Neural cell (in vitro differentiated cells): ENCODE results near the gene SDF2L1. TPM values are rescaled to one million over a fixed set of nuclear protein-coding genes. Genes with fewer than 3 reads are reported as not detected.

Experiments used
- H2AFZ ChIP-seq: fragments of 200-600, 300-800 bp; sonication (generic), shearing (Covaris generic); 2 replicates; pipeline ENCODE4 v1.6.0; 2014; ENCODE audit warnings: low read depth, mild to moderate bottlenecking, antibody characterized with exemption, low read length, moderate library complexity
- H3F3A ChIP-seq: fragments of 200-600 bp; shearing (Covaris generic); 2 replicates; pipeline ENCODE4 v1.6.1; 2016; ENCODE audit warnings: mild to moderate bottlenecking, moderate library complexity, mixed read lengths, antibody characterized with exemption, low read length; ENCODE audit not compliant: insufficient read depth, poor library complexity, severe bottlenecking
- H3K27ac ChIP-seq: fragments of 200-600, 300-800 bp; sonication (generic), shearing (Covaris generic); 2 replicates; pipeline ENCODE4 v1.5.1; 2014; ENCODE audit warnings: mild to moderate bottlenecking, low read length, moderate library complexity
- H3K27me3 ChIP-seq: fragments of 300-800, 200-600 bp; sonication (generic), shearing (Covaris generic); 2 replicates; pipeline ENCODE4 v1.6.0; 2014; ENCODE audit warnings: mild to moderate bottlenecking, low read depth, low read length, moderate library complexity; ENCODE audit not compliant: insufficient read depth
- H3K36me3 ChIP-seq: fragments of 300-800, 200-600 bp; sonication (generic), shearing (Covaris generic); 2 replicates; pipeline ENCODE4 v1.5.1; 2014; ENCODE audit warnings: mild to moderate bottlenecking, antibody characterized with exemption, low read length, moderate library complexity; ENCODE audit not compliant: insufficient read depth
- H3K4me2 ChIP-seq: fragments of 300-800, 200-600 bp; sonication (generic), shearing (Covaris generic); 2 replicates; pipeline ENCODE4 v1.6.0; 2014; ENCODE audit warnings: mild to moderate bottlenecking, low read length
- H3K4me3 ChIP-seq: fragments of 300-800, 200-600 bp; sonication (generic), shearing (Covaris generic); 2 replicates; pipeline ENCODE4 v1.5.1; 2014; ENCODE audit warnings: mild to moderate bottlenecking, low read length, moderate library complexity
- H3K79me2 ChIP-seq: fragments of 200-600 bp; shearing (Covaris generic); replicated peaks from 2 replicates; pipeline ENCODE4 v1.6.0; 2014; ENCODE audit warnings: mild to moderate bottlenecking, low read length, moderate library complexity; ENCODE audit not compliant: insufficient read depth
- H3K9ac ChIP-seq: fragments of 300-800, 200-600 bp; sonication (generic), shearing (Covaris generic); 2 replicates; pipeline ENCODE4 v1.6.1; 2016; ENCODE audit warnings: mild to moderate bottlenecking, low read length, mixed read lengths
- H3K9me2 ChIP-seq: fragments of 200-600 bp; shearing (Covaris generic); 2 replicates; pipeline ENCODE4 v1.6.1; 2016; ENCODE audit warnings: mild to moderate bottlenecking, low read length, mixed read lengths; ENCODE audit not compliant: insufficient read depth
- H3K9me3 ChIP-seq: fragments of 200-600, 300-800 bp; sonication (generic), shearing (Covaris generic); 2 replicates; pipeline ENCODE4 v1.6.1; 2016; ENCODE audit warnings: mild to moderate bottlenecking, mixed run types, low read length, moderate library complexity, mixed read lengths
- H4K20me1 ChIP-seq: fragments of 200-600 bp; shearing (Covaris generic); 2 replicates; pipeline ENCODE4 v1.6.1; 2016; ENCODE audit warnings: mild to moderate bottlenecking, mixed run types; ENCODE audit not compliant: insufficient read depth
- CTCF ChIP-seq: fragments of 450-650 bp; IDR thresholded peaks from 2 replicates; pipeline ENCODE4 v1.5.1; 2014; ENCODE audit warnings: antibody characterized with exemption, mild to moderate bottlenecking, moderate library complexity; ENCODE audit not compliant: poor library complexity, severe bottlenecking
- EP300 ChIP-seq: fragments of 450-650 bp; conservative IDR thresholded peaks from 2 replicates; pipeline ENCODE4 v1.6.1; 2014; ENCODE audit warnings: antibody characterized with exemption, mild to moderate bottlenecking, moderate library complexity; ENCODE audit not compliant: poor library complexity, severe bottlenecking
- EZH2 ChIP-seq: fragments of 200-600, 300-800 bp; shearing (Covaris generic), sonication (generic); IDR thresholded peaks from 2 replicates; pipeline ENCODE4 v1.6.1; 2014; ENCODE audit warnings: antibody characterized with exemption, low read length, borderline replicate concordance, mild to moderate bottlenecking; ENCODE audit not compliant: insufficient read depth, poor library complexity, severe bottlenecking
- MXI1 ChIP-seq: fragments of 450-650 bp; conservative IDR thresholded peaks from 2 replicates; pipeline ENCODE4 v1.6.1; 2014; ENCODE audit warnings: antibody characterized with exemption, mild to moderate bottlenecking; ENCODE audit not compliant: poor library complexity, severe bottlenecking
- POLR2AphosphoS5 ChIP-seq: IDR thresholded peaks from 2 replicates; pipeline ENCODE4 v1.6.1; 2012
- RAD21 ChIP-seq: fragments of 450-650 bp; conservative IDR thresholded peaks from 2 replicates; pipeline ENCODE4 v1.6.1; 2014; ENCODE audit warnings: antibody characterized with exemption, mild to moderate bottlenecking, moderate library complexity
- REST ChIP-seq: IDR thresholded peaks from 2 replicates; pipeline ENCODE4 v1.6.1; 2012; ENCODE audit warnings: borderline replicate concordance
- SMC3 ChIP-seq: fragments of 450-650 bp; conservative IDR thresholded peaks from 2 replicates; pipeline ENCODE4 v1.6.1; 2014; ENCODE audit warnings: antibody characterized with exemption, mild to moderate bottlenecking, moderate library complexity; ENCODE audit not compliant: poor library complexity
- TAF1 ChIP-seq: IDR thresholded peaks from 2 replicates; pipeline ENCODE4 v1.6.1; 2012; ENCODE audit warnings: low read depth
- polyA plus RNA-seq: library from polyadenylated mRNA; depleted of rRNA; stranded (reverse); fragments of >200 nt; gene quantifications from 2 replicates; pipeline ENCODE4 v1.2.3, GENCODE V29; 2014

SDF2L1 gene
- polyA plus RNA-seq, 1 donor from 2014 or later: 11.0 TPM

- Histone ChIP-seq H3K9me3 (no peaks in the 10 kb centered on the region), H2AFZ (no peak overlapping the region), H3K36me3 (no peaks in the 10 kb centered on the region), H3K4me3 (no peak overlapping the region), H3K27ac (no peak overlapping the region), H3K79me2 (no peaks in the 10 kb centered on the region), H3F3A (no peaks in the 10 kb centered on the region), H3K4me2 (no peak overlapping the region), H4K20me1 (no peaks in the 10 kb centered on the region), H3K9ac (no peak overlapping the region), H3K9me2 (no peaks in the 10 kb centered on the region), H3K27me3 (no peaks in the 10 kb centered on the region)
- TF ChIP-seq EZH2: no peak
These were observed 15.9 kb upstream of the SDF2L1 start for GRCh38 chr22:21626073-21626734.

- H3K27ac ChIP-seq: no peak overlapping the region
- H3K9ac ChIP-seq: no peak overlapping the region
- H3K9me3 ChIP-seq: no peaks in the 10 kb centered on the region
- H3K4me3 ChIP-seq: no peak overlapping the region
- H3F3A ChIP-seq: no peaks in the 10 kb centered on the region
- H3K27me3 ChIP-seq: no peaks in the 10 kb centered on the region
- no peaks in the 10 kb centered on the region for H3K9me2 ChIP-seq
- H3K79me2 ChIP-seq: no peaks in the 10 kb centered on the region
- no peak overlapping the region for H2AFZ ChIP-seq
- H3K4me2 ChIP-seq: no peak overlapping the region
- no peaks in the 10 kb centered on the region for H3K36me3 ChIP-seq
- TF ChIP-seq EZH2 (no peak), TAF1 (no peak), POLR2AphosphoS5 (no peak), SMC3 (no peak), MXI1 (no peak), RAD21 (no peak), REST (no peak), CTCF (no peak), EP300 (no peak)
- H4K20me1 ChIP-seq: no peaks in the 10 kb centered on the region
These were observed 15.2 kb upstream of the SDF2L1 start for GRCh38 chr22:21626735-21627469.
